ENCODE measurements around the gene IGFBP3.

DNA sequence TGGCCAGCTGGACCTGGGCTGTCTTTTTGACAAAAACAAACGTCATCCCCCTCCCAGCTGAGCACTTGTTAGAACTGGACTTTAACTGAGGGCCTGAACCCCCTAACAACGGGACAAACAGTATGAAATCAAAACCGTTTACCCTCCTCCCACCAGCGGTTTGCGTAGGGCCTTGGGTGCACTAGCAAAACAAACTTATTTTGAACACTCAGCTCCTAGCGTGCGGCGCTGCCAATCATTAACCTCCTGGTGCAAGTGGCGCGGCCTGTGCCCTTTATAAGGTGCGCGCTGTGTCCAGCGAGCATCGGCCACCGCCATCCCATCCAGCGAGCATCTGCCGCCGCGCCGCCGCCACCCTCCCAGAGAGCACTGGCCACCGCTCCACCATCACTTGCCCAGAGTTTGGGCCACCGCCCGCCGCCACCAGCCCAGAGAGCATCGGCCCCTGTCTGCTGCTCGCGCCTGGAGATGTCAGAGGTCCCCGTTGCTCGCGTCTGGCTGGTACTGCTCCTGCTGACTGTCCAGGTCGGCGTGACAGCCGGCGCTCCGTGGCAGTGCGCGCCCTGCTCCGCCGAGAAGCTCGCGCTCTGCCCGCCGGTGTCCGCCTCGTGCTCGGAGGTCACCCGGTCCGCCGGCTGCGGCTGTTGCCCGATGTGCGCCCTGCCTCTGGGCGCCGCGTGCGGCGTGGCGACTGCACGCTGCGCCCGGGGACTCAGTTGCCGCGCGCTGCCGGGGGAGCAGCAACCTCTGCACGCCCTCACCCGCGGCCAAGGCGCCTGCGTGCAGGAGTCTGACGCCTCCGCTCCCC is 32.7 kb downstream of the IGFBP3 start, which contains the start of gene IGFBP1:
- TF ChIP-seq RXRA (IDR thresholded peaks at IDR 0.05) (peak; percentile 76 to 93), CTCF (IDR thresholded peaks at IDR 0.05; ENCODE audit: low read depth, low read length, missing input control) (no peak), SP1 (IDR thresholded peaks at IDR 0.05) (peak; percentile 95), TAF1 (conservative IDR thresholded peaks at IDR 0.05) (peak; percentile 96), GABPA (IDR thresholded peaks at IDR 0.05 in 1 of 2, conservative IDR thresholded peaks at IDR 0.05 in 1 of 2) (no peak), FOXA1 (IDR thresholded peaks at IDR 0.05) (peak; percentile 40), JUND (IDR thresholded peaks at IDR 0.05) (peak; percentile 33 to 81), REST (IDR thresholded peaks at IDR 0.05) (peak; percentile 93), ATF3 (IDR thresholded peaks at IDR 0.05) (peak; percentile 43), EGR1 (IDR thresholded peaks at IDR 0.05; ENCODE audit: low read depth in 2 of 2) (peak in 1 of 2 donors; percentile 67), RAD21 (IDR thresholded peaks at IDR 0.05) (peak in 1 of 2 donors; percentile 11)
- TF ChIP-seq, protein P1, sequence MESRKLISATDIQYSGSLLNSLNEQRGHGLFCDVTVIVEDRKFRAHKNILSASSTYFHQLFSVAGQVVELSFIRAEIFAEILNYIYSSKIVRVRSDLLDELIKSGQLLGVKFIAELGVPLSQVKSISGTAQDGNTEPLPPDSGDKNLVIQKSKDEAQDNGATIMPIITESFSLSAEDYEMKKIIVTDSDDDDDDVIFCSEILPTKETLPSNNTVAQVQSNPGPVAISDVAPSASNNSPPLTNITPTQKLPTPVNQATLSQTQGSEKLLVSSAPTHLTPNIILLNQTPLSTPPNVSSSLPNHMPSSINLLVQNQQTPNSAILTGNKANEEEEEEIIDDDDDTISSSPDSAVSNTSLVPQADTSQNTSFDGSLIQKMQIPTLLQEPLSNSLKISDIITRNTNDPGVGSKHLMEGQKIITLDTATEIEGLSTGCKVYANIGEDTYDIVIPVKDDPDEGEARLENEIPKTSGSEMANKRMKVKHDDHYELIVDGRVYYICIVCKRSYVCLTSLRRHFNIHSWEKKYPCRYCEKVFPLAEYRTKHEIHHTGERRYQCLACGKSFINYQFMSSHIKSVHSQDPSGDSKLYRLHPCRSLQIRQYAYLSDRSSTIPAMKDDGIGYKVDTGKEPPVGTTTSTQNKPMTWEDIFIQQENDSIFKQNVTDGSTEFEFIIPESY (IDR thresholded peaks at IDR 0.05) = peak; percentile 60

Measured in liver (tissue), 3 donors.